ENCODE results near the gene LRRC23. TPM values are rescaled to one million over a fixed set of nuclear protein-coding genes. Genes with fewer than 3 reads are reported as not detected.
"Not testable (repeated sequence)": the region's sequence is repeated elsewhere in the genome, so short reads cannot be mapped to it uniquely, and the experiment has no call there.

The LRRC23 gene
- total RNA-seq, 4 donors from 2014 or later, result 8.3 to 12.9 (median 11.0) TPM

DNA sequence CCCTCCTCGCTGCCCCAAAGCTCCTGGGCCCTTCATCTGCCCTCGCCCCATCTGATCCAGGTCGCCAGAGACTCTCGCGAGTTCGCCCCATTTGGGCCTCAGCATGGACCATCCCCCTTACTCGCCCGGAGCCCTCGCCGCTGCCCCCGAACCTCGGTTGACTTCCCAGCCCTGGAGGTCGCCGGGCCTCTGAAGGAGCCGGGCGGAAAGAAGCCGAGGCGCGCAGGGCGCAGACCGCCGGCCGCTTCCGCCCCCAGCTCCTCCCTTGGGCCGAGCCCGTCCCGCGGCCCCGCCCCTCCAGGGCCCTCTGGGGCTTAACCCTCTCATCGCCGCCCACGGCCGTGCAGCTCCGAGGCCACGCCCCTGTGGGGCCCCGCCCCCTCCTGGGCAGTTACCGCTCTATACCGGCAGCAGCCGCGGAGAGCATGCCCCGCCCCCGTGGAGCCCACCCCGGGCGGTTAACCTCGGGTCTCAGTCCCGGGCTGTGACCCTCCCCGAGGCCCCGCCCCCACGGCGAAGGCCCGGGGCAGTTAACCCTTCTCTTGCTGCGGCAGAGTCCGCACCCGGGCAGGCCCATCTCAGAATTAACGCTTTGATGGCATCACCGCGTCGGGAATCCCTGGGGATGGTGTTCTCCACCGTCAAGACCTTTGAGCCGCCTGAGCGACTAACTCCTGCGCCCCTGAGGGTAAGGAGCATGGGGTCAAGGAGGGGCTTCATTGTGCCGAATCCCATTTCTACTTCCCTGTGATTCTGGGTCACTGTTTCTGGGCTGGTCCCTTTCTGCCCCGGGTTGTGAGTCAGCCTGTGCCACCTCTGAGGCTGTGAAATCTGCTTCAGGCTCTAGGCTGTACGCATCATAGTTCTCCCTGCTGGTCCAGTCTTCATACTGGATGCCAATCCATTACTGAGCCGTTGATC, 31.3 kb upstream of the LRRC23 start, which contains the start of gene SPSB2:
SPSB2 (minus strand) TSS at position 210 of the 921 bp plus-strand sequence. CDS start 402 bp downstream, outside the sequence.
- peaks cover 11 to 30% (median 23%) of the 10 kb centered on the region in 4 donors for H3K36me3 ChIP-seq
- H3K4me1 ChIP-seq, result peaks cover 37 to 61% (median 51%) of the 10 kb centered on the region in 4 donors
- DNase-seq (ENCODE audit: extremely low spot score), result peak; percentile 99
- WGBS, result 3% methylated on average over 24 of the region's 66 CpGs
- no peaks in the 10 kb centered on the region for H3K27me3 ChIP-seq
- H3K9me3 ChIP-seq, result no peaks in the 10 kb centered on the region
- peak within 1 kb of the TSS; percentile 65 to 88 (median 70) for H3K4me3 ChIP-seq
- TF ChIP-seq POLR2A (IDR thresholded peaks at IDR 0.05; ENCODE audit: low read depth) (peak; percentile 74), POLR2AphosphoS5 (IDR thresholded peaks at IDR 0.05) (peak; percentile 83 to 86), CTCF (IDR thresholded peaks at IDR 0.05) (peak in 2 of 3 experiments; percentile 10 to 37), EP300 (IDR thresholded peaks at IDR 0.05) (no peak)
- intact Hi-C loops (cut with DNase I), result loop anchor here (5.0 kb wide), 2 partner anchors 94 to 239 kb away; no protein-coding TSS in a partner anchor
- peak within 1 kb of the TSS; percentile 86 to 89 (median 88) for H3K27ac ChIP-seq (replicated peaks in 1 of 4)

- WGBS, result 59% methylated on average over 9 of the region's 9 CpGs
- Histone ChIP-seq H3K27ac (replicated peaks in 1 of 4) (peak overlapping the region; percentile 86 to 89 (median 88)), H3K4me3 (peak overlapping the region; percentile 65 to 88 (median 70)), H3K36me3 (peaks cover 11 to 26% (median 23%) of the 10 kb centered on the region in 4 donors), H3K4me1 (peaks cover 31 to 55% (median 45%) of the 10 kb centered on the region in 4 donors)
- H3K9me3 ChIP-seq; H3K27me3 ChIP-seq; DNase-seq (ENCODE audit: extremely low spot score): not testable (repeated sequence)
- intact Hi-C loops (cut with DNase I), result loop anchor here (5.0 kb wide), 2 partner anchors 93 to 238 kb away; no protein-coding TSS in a partner anchor
These were observed 30.6 kb upstream of the LRRC23 start for GRCh38 chr12:6874015-6874368.

DNA sequence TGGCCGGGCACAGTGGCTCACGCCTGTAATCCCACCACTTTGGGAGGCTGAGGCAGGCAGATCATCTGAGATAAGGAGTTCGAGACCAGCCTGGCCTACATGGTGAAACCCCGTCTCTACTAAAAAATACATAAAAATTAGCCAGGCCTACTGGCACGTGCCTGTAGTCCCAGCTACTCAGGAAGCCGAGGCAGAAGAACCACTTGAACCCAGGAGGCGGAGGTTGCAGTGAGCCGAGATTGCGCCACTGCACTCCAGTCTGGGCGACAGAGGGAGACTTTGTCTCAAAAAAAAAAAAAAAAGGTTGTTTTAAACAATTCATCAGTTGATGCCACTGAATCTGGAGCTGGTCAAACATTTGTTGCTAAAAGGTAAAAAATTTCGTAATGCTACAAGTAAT, 24.8 kb upstream of the LRRC23 start:
- DNase-seq (ENCODE audit: extremely low spot score); intact Hi-C loops (cut with DNase I); H3K27me3 ChIP-seq; H3K4me3 ChIP-seq; H3K4me1 ChIP-seq; H3K9me3 ChIP-seq; H3K27ac ChIP-seq (replicated peaks in 1 of 4): not testable (repeated sequence)
- WGBS, result 87% methylated on average over 11 of the region's 11 CpGs
- H3K36me3 ChIP-seq, result peaks cover 9 to 27% (median 19%) of the 10 kb centered on the region in 4 donors

DNA sequence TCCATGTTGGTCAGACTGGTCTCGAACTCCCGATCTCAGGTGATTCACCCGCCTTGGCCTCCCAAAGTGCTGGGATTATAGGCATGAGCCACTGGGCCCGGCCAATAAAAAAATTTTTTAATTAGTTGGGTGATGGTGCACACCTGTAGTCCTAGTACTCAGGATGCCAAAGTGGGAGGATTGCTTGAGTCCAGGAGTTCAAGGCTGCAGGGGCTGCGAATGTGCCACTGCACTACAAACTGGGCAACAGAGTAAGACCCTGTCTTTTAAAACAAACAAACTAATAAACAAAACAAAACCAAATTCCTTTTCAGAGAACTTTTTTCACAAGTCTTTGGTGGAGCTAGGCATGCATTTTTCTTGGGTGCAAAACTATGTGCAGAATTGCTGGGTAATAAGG, 21.4 kb upstream of the LRRC23 start:
- H3K4me3 ChIP-seq, result no peak overlapping the region
- WGBS, result 89% methylated on average over 3 of the region's 5 CpGs
- no peak for DNase-seq (ENCODE audit: extremely low spot score)
- no peaks in the 10 kb centered on the region for H3K9me3 ChIP-seq
- peaks cover 9 to 33% (median 21%) of the 10 kb centered on the region in 4 donors for H3K36me3 ChIP-seq
- H3K27ac ChIP-seq (replicated peaks in 1 of 4), result no peak overlapping the region
- intact Hi-C loops (cut with DNase I), result no loop called here
- no peaks in the 10 kb centered on the region for H3K27me3 ChIP-seq
- H3K4me1 ChIP-seq, result no peaks in the 10 kb centered on the region
- TF ChIP-seq EP300 (IDR thresholded peaks at IDR 0.05), result no peak
- no peak for TF ChIP-seq CTCF (IDR thresholded peaks at IDR 0.05)
- no peak for TF ChIP-seq POLR2AphosphoS5 (IDR thresholded peaks at IDR 0.05)
- TF ChIP-seq POLR2A (IDR thresholded peaks at IDR 0.05; ENCODE audit: low read depth), result no peak

- peaks cover 9 to 33% (median 21%) of the 10 kb centered on the region in 4 donors for H3K36me3 ChIP-seq
- intact Hi-C loops (cut with DNase I), result no loop called here
- WGBS, result 90% methylated on average over 11 of the region's 11 CpGs
- DNase-seq (ENCODE audit: extremely low spot score), result no peak
- H3K4me3 ChIP-seq, result no peak overlapping the region
- H3K27me3 ChIP-seq, result no peaks in the 10 kb centered on the region
- H3K27ac ChIP-seq (replicated peaks in 1 of 4), result no peak overlapping the region
- no peaks in the 10 kb centered on the region for H3K9me3 ChIP-seq
- H3K4me1 ChIP-seq, result no peaks in the 10 kb centered on the region
- TF ChIP-seq CTCF (IDR thresholded peaks at IDR 0.05) (no peak), POLR2AphosphoS5 (IDR thresholded peaks at IDR 0.05) (no peak), POLR2A (IDR thresholded peaks at IDR 0.05; ENCODE audit: low read depth) (no peak), EP300 (IDR thresholded peaks at IDR 0.05) (no peak)
These were observed 20.9 kb upstream of the LRRC23 start for GRCh38 chr12:6883683-6884082.
